ENCODE measurements around the gene SNCG.

DNA sequence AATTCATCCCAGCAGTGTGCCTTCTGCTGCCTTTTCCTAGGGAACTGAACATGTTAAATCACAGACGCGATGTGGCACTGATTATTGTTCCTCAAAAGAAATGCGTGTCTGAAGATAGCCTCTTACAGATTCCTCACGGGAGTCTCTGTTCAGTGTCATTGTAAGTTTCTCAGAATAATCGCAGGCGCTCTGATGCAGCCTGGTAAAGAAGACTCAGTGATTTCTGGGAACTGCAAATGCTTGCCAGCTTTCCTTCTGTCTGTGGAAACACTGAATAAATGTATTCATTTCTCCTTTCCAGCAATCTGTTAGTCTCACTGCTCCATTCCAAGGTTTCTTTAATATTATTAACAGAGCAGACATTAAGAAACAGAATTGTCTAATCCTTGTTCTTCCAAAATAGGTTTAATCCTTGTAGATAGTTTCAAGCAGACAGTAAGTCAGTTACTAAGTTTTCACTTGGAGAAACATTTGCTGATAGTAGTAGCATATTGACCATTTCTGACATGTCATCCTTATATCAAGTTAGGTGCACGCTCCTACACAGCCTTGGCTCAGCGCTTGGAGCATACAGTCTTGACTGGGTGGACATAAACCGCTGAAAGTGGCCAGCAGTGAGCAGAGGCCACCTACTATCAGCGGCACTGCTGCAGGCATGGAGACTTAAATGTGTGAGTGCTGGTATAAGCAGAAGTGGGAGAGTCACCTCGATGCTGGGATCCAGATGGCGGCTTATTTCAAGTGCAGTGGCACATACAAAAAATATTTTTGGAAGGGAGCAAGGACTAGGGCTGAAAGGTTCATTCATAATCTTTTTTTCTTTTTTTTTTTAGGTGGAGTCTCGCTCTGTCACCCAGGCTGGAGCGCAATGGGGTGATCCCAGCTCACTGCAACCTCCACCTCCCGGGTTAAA, 28.7 kb upstream of the SNCG start:
- TF ChIP-seq, protein P1, sequence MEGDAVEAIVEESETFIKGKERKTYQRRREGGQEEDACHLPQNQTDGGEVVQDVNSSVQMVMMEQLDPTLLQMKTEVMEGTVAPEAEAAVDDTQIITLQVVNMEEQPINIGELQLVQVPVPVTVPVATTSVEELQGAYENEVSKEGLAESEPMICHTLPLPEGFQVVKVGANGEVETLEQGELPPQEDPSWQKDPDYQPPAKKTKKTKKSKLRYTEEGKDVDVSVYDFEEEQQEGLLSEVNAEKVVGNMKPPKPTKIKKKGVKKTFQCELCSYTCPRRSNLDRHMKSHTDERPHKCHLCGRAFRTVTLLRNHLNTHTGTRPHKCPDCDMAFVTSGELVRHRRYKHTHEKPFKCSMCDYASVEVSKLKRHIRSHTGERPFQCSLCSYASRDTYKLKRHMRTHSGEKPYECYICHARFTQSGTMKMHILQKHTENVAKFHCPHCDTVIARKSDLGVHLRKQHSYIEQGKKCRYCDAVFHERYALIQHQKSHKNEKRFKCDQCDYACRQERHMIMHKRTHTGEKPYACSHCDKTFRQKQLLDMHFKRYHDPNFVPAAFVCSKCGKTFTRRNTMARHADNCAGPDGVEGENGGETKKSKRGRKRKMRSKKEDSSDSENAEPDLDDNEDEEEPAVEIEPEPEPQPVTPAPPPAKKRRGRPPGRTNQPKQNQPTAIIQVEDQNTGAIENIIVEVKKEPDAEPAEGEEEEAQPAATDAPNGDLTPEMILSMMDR (IDR thresholded peaks at IDR 0.05; ENCODE audit: low read length) = no peak
- no peak for TF ChIP-seq EZH2 (optimal IDR thresholded peaks at IDR 0.05; ENCODE audit: low read depth, low read length)

Data from MM.1S (cell line).